ENCODE measurements around the gene EHD2.
"Not testable (repeated sequence)": the region's sequence is repeated elsewhere in the genome, so short reads cannot be mapped to it uniquely, and the experiment has no call there.

The EHD2 gene

DNA sequence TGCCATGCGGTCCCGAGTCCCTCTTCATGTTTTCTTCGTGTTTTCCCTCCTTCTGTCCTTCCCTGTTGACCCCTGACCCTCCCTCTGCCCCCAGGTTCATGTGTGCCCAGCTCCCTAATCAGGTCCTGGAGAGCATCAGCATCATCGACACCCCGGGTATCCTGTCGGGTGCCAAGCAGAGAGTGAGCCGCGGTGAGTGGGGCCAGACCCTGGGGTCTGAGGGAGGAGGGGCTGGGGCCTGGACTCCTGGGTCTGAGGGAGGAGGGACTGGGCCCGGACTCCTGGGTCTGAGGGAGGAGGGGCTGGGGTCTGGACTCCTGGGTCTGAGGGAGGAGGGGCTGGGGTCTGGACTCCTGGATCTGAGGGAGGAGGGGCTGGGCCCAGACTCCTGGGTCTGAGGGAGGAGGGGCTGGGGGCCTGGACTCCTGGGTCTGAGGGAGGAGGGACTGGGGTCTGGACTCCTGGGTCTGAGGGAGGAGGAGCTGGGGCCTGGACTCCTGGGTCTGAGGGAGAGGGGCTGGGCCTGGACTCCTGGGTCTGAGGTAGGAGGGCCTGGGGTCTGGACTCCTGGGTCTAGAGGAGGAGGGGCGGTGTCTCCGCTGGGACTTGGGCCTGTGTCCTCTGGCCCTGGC lies 5.3 kb downstream of the EHD2 start:
- not testable (repeated sequence) for DNase-seq

DNA sequence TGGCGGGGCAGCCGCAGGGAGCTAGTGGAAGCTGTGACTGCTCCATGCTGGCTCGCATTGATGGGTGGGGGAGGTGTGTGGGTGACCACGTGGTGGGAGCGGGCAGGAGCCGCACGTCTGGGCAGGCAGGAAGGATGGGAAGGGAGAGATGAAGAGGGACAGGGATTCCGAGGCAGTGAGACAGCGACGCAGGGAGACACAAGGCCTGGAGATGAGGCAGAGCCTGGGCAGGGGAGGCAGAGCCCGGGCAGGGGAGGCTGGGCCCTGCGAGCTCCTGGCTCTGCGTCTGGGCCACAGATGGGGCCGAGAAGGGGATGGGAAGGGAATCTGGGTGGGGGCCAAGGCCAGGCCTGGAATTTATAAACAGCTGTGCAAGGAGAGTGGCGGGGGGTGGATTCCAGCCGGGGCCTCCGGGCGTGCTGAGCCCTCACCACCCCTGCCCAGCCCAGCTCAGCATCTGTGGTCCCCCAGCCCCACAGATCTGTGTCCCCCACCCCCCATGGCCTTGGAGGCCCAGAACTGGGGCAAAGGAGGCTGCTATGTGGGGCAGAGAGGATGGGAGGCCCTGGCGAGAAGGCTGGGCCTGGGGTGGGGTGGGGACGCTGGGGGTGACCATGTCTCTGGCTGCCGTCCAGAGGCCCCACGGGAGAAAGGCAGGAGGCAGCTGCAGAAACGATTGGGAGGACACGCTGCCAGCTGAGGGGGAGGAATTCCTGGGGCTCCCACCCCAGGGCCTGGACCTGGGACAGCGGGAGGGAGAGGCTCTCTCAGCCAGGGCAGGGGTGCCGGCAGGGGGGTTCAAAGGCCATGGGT lies 6.0 kb downstream of the EHD2 start:
- DNase-seq = no peak

DNA sequence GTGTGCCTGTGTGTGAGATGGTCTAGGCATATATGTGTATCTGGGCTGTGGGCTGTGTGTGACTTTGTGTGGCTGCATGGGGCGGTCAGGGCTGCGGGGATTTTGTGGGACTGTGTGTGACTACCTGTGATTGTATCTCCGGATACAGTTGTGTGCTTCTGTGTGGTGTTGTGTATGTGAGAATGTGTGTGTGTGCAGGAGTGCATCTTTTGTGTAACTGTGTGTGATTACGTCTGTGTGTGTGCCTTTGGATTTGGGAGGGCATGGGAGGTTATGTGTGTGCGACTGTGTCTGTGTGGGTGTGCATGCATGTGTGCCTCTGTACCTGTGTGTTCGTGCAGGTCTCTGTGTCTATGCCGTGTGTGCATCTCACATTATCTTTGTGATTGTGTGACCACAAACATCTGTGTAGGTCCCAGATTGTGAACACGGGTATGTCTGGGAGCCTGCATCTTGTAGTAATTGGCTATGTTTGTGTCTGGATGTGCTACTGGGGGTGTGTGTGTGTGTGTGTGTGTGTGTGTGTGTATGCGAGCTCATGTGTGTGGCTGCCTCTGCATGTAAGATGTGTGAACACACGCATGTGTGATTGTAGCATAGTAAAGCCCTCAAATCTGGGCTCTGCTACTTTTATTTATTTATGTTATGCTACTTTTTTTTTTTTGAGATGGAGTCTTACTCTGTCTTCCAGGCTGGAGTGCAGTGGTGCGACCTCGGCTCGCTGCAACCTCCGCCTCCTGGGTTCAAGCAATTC lies 7.6 kb downstream of the EHD2 start:
- DNase-seq = no peak

DNA sequence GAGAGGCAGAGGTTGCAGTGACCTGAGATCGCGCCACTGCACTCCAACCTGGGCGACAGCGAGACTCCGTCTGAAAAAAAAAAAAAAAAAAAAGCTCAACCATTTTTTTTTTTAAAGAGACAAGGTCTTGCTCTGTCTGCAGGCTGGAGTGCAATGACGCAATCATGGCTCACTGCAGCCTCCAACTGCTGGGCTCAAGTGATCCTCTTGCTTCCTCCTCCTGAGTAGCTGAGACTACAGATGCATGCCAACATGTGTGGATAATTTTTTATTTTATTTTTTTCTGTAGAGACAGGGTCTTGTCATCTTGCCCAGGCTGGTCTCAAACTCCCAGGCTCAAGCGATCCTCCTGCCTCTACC lies 10.3 kb downstream of the EHD2 start:
- no peak for DNase-seq

DNA sequence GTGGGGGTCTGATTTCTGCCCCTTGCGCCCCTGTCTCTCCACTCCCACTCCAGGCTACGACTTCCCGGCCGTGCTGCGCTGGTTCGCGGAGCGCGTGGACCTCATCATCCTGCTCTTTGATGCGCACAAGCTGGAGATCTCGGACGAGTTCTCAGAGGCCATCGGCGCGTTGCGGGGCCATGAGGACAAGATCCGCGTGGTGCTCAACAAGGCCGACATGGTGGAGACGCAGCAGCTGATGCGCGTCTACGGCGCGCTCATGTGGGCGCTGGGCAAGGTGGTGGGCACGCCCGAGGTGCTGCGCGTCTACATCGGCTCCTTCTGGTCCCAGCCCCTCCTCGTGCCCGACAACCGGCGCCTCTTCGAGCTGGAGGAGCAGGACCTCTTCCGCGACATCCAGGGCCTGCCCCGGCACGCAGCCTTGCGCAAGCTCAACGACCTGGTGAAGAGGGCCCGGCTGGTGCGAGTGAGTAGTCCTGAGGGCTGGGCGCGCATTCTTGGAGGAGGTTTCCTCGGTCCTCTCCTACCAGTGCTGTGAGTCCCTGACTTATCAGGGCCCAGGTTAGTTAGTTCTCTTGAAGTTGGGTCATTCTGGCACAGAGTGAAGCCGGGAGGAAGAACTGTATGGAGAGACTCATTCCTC lies 12.7 kb downstream of the EHD2 start:
- no peak for DNase-seq

DNA sequence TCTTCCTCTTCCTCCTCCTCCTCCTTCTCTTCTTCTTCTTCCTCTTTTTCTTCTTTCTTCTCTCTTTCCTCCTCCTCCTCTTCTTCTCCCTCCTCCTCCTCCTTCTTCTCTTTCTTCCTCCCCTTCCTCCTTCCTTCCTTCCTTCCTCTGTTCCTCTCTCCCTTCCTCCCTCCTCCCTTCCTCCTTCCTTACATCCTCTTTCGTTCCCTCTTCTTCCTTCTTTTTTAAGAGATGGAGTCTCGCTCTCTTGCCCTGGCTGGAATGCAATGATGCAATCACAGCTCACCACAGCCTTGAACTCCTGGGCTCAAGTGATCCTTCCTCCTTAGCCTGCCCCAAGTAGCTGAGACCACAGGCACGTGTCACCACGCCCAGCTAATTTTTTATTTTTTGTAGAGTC lies 13.2 kb downstream of the EHD2 start:
- DNase-seq = no peak

DNA sequence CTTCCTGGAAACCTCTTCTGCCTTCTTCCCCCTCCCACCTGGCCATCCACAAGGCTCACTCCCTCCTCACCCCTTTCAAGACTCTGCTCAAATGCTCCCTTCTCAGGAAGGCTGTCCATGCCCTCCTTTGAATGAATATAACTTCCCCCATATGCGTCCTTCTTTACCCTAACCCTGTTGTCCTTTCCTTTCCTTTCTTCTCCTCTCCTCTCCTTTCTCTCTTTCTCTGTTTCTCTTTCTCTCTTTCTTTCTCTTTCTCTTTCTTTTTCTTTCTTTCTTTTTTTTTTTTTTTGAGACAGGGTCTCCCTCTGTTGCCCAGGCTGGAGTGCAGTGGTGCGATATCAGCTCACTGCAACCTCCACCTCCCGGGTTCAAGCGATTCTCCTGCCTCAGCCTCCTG lies 15.1 kb downstream of the EHD2 start:
- not testable (repeated sequence) for DNase-seq

- no peak for DNase-seq
Observed at GRCh38 chr19:47729468-47729798, 16.2 kb downstream of the EHD2 start.

- no peak for DNase-seq
Observed at GRCh38 chr19:47729799-47730520, 16.7 kb downstream of the EHD2 start.

DNA sequence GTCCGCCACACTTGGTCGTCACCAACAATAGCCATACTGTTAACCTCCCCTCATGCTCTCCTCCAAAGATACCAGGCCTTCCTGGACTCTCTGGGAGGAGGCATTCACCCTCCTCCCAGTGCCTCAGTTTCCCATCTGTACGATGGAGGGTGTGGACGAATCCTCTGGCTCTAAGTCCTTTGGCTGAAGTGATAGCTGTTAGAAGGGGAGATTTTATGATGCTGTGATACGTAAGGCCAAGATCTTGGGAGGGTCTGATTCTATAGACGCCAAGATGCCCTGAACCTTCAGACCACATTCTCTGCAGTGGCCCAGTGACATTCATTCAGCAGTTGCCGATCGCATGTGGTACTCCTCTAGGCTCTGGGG lies 17.3 kb downstream of the EHD2 start:
- DNase-seq = no peak

DNA sequence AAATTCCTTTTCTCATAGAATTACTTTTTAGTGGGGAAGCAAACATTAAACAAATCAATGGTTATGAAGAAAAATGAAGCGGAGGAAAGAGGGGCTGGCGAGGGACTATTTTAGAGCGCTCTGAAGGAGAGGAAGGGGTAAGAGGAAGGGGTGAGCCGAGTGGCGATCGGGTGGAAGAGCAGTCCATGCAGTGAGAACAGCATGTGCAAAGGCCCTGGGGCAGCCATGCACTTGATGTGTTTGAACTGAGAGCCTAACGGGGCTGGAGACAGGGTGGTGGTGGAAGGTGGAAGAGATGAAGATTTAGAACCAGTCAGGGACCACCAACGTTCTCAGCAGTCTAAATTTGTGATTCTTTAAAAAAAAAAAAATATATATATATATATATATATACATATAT lies 17.7 kb downstream of the EHD2 start:
- DNase-seq = no peak

GRCh38 chr19:47735131-47735530 lies 21.9 kb downstream of the EHD2 start:
- no peak for DNase-seq

GRCh38 chr19:47740866-47741519 lies 27.8 kb downstream of the EHD2 start:
- no peak for DNase-seq

DNA sequence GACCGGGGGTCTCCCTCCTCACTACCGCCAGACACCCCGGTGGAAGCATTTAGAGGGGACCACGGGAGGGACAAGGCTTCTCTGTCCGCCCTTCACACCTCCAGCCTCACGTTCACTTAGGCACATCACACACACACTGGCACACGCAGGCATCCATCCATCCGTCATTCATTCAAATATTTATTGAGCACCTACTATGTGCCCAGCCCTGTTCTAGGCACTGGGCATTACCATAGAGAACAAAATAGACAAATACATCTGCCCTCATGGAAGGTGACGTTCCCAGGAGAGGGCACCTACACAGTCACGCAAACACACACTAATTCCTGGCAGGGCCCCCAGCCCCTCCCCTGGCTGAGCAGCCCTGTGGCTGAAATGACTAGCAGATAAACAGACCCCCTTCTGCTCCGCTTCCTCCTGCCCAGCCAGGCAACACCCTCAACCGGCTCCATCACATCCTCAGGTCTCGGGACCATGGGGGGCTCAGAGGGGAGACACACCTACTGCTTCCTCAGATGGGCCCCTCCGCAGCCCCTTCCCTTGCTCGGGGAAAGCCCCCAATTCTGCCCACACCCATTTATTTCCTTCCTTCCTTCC lies 28.4 kb downstream of the EHD2 start:
- no peak for DNase-seq

- DNase-seq = no peak
Observed at GRCh38 chr19:47742634-47743033, 29.4 kb downstream of the EHD2 start.

- peak; percentile 96 for DNase-seq
Observed at GRCh38 chr19:47745010-47745901, 32.0 kb downstream of the EHD2 start, which contains the start of gene NOP53. NOP53 (plus strand) TSS chr19:47745546; CDS start chr19:47745560, 14 bp downstream.

- not testable (repeated sequence) for DNase-seq
Observed at GRCh38 chr19:47746129-47746528, 32.9 kb downstream of the EHD2 start.

GRCh38 chr19:47749326-47749725 lies 36.1 kb downstream of the EHD2 start:
- no peak for DNase-seq

DNA sequence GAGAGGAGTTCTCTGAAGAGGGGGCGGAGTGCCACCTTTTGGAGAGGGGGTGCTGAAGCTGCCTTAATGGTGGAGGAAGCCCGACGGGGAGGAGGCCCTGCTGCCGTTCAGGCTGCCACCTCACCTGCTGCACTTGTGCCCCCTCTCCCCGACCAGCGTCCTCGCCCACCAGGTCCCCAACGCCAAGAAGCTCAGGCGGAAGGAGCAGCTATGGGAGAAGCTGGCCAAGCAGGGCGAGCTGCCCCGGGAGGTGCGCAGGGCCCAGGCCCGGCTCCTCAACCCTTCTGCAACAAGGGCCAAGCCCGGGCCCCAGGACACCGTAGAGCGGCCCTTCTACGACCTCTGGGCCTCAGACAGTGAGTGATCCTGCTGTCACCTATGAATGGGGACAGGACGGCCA lies 37.5 kb downstream of the EHD2 start:
- DNase-seq = no peak

GRCh38 chr19:47752440-47753211 lies 39.4 kb downstream of the EHD2 start:
- no peak for DNase-seq

Data from activated CD4-positive, alpha-beta T cell treated with anti-CD3 and anti-CD28 coated beads for 1 hour (primary cell).